Measurements from ENCODE around the gene DHRS2. TPM values are rescaled to one million over a fixed set of nuclear protein-coding genes. Genes with fewer than 3 reads are reported as not detected.
"Not testable (repeated sequence)": the region's sequence is repeated elsewhere in the genome, so short reads cannot be mapped to it uniquely, and the experiment has no call there.

The DHRS2 gene
- 10 to 100 TPM; 10.4 to 11.6 TPM for total RNA-seq

- Mint-ChIP-seq H3K27me3 (no peaks in the 10 kb centered on the region), H3K4me3 (no peak within 1 kb of the TSS), H3K36me3 (no peaks in the 10 kb centered on the region), H3K9me3 (no peaks in the 10 kb centered on the region), H3K4me1 (peaks cover 7% of the 10 kb centered on the region), H3K27ac (no peak within 1 kb of the TSS)
- DNase-seq: no peak
Measured at GRCh38 chr14:23636317-23637211, at the start of gene DHRS2. DHRS2 (plus strand) TSS chr14:23636364; CDS start chr14:23638865, 2,501 bp downstream.

GRCh38 chr14:23588884-23589598 lies 47.1 kb upstream of the DHRS2 start:
- H3K27ac Mint-ChIP-seq: no peak overlapping the region
- H3K4me1 Mint-ChIP-seq: peaks cover 5% of the 10 kb centered on the region
- H3K27me3 Mint-ChIP-seq: peaks cover 14% of the 10 kb centered on the region
- no peaks in the 10 kb centered on the region for H3K9me3 Mint-ChIP-seq
- H3K4me3 Mint-ChIP-seq: no peak overlapping the region
- peak; percentile 82 for DNase-seq
- H3K36me3 Mint-ChIP-seq: no peaks in the 10 kb centered on the region

DNA sequence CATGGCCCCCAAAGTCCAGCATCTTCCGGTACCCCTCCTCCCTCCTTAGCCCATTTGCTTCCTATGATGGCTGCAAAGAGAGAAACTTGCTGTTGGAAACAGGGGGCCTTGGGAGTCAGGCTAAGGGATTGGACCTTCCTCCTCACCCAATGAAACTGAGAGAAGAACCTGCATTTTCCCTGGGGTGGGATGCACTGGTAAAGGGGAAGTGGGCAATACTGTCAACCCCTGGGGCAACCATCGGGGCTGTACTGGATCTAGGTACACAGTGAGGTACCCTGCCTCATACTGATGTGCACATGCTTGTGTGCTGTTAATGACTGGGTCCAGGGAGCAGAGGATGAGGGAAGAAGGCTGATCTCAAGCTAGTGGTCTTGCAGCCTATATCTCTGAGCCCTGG lies 46.6 kb upstream of the DHRS2 start:
- peaks cover 13% of the 10 kb centered on the region for H3K27me3 Mint-ChIP-seq
- no peak for DNase-seq
- no peaks in the 10 kb centered on the region for H3K36me3 Mint-ChIP-seq
- no peaks in the 10 kb centered on the region for H3K9me3 Mint-ChIP-seq
- no peak overlapping the region for H3K27ac Mint-ChIP-seq
- H3K4me1 Mint-ChIP-seq: peaks cover 5% of the 10 kb centered on the region
- H3K4me3 Mint-ChIP-seq: no peak overlapping the region

GRCh38 chr14:23590198-23590597 lies 46.0 kb upstream of the DHRS2 start:
- H3K4me1 Mint-ChIP-seq: peaks cover 5% of the 10 kb centered on the region
- H3K36me3 Mint-ChIP-seq: no peaks in the 10 kb centered on the region
- no peaks in the 10 kb centered on the region for H3K9me3 Mint-ChIP-seq

DNA sequence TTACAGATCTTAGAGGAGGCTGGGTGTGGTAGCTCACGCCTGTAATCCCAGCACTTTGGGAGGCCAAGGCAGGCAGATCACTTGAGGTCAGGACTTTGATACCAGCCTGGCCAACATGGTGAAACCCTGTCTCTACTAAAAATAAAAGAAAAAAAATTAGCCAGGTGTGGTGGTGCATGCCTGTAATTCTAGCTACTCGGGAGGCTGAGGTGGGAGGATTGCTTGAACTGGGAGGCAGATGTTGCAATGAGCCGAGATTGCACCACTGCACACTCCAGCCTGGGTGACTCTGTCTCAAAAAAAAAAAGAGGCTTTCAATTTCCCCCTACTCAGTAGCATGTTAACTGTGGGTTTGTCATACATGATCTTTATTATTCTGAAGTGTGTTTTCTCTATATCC lies 42.0 kb upstream of the DHRS2 start:
- H3K9me3 Mint-ChIP-seq, H3K36me3 Mint-ChIP-seq, DNase-seq, H3K4me1 Mint-ChIP-seq, H3K27me3 Mint-ChIP-seq, H3K27ac Mint-ChIP-seq, H3K4me3 Mint-ChIP-seq: not testable (repeated sequence)

More at GRCh38 chr14:23590198-23590597, 46.0 kb upstream of the DHRS2 start:
- Mint-ChIP-seq H3K27me3 (peaks cover 13% of the 10 kb centered on the region), H3K4me3 (no peak overlapping the region), H3K27ac (no peak overlapping the region)
- no peak for DNase-seq

DNA sequence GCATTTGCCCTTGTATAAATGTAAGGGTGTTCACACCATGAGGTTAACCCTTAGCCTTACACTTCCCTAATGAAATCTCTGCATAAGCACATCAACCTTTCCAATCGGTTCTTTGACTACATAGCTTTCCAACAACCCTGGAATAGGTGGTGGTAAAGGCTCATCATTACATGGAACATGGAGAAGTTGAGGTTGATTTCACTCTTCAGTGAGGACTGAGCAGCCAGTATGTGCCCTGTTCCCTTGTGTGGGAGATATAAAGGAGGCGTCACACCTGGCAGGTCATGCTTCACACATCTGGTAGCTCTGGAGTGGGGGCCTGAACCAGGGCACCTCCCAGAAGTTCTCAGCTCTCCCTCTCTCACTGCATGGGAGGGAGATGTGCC lies 35.8 kb upstream of the DHRS2 start:
- Mint-ChIP-seq H3K4me1 (no peaks in the 10 kb centered on the region), H3K27me3 (no peaks in the 10 kb centered on the region), H3K36me3 (peaks cover 2% of the 10 kb centered on the region), H3K9me3 (peaks cover 2% of the 10 kb centered on the region), H3K4me3 (no peak overlapping the region), H3K27ac (no peak overlapping the region)
- DNase-seq: no peak

DNA sequence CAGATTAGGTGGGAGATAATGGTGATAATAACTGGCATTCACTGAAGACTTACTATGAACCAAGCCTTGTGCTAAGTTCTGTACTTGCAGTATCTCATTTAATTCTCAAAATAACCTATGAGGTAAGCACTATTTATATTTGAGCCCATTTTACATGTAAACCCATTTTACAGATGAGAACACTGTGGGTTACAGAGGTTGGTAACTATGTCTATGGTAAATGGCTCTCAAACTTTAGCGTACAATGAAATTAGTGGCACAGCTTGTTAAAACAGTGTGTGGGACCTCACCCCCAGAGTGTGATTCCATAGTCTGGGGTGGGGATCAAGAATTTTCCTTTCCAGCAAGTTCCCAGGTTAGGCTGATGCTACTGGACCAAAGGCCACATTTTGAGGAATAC lies 35.4 kb upstream of the DHRS2 start:
- H3K9me3 Mint-ChIP-seq: peaks cover 2% of the 10 kb centered on the region
- H3K27me3 Mint-ChIP-seq: no peaks in the 10 kb centered on the region
- no peak for DNase-seq
- H3K4me3 Mint-ChIP-seq: no peak overlapping the region
- H3K4me1 Mint-ChIP-seq: peaks cover 5% of the 10 kb centered on the region
- H3K27ac Mint-ChIP-seq: no peak overlapping the region
- H3K36me3 Mint-ChIP-seq: peaks cover 2% of the 10 kb centered on the region

DNA sequence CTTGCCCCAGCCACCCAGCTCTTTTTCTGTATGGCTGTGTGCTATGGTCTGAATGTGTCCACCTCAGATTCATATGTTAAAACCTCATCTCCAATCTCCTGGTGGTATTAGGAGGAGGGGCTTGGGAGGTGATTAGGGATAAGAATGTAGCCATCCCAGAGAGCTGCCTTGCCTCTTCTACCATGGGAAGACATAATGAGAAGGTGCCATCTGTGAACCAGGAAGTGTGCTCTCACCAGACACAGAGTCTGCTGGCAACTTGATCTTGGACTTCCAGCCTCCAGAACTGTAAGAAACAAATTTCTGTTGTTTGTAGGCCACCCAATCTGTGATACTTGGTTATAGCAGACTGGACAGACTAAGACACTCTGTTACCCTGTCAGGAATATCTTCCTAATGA lies 34.7 kb upstream of the DHRS2 start:
- Mint-ChIP-seq H3K27ac (no peak overlapping the region), H3K9me3 (peaks cover 2% of the 10 kb centered on the region), H3K4me1 (peaks cover 10% of the 10 kb centered on the region), H3K4me3 (no peak overlapping the region), H3K27me3 (no peaks in the 10 kb centered on the region), H3K36me3 (peaks cover 2% of the 10 kb centered on the region)
- DNase-seq: no peak

DNA sequence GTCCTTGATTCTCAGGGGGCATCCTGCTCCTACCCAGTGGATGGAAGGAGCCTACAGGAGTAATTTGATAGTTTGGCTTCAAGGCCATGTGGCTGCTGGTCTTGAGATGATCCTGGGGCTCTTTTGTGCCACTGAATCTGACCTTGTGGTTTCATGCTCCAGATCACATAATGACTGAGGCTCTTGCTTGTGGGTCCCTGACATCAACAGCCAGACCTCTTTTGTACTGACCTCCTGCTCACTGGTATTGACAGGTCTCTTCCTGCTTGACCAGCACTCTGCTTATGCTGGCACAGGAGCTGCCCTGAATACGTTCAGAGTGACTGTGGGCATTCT lies 34.4 kb upstream of the DHRS2 start:
- Mint-ChIP-seq H3K9me3 (peaks cover 2% of the 10 kb centered on the region), H3K4me1 (peaks cover 13% of the 10 kb centered on the region), H3K4me3 (no peak overlapping the region), H3K27ac (no peak overlapping the region), H3K36me3 (peaks cover 2% of the 10 kb centered on the region), H3K27me3 (no peaks in the 10 kb centered on the region)
- no peak for DNase-seq

DNA sequence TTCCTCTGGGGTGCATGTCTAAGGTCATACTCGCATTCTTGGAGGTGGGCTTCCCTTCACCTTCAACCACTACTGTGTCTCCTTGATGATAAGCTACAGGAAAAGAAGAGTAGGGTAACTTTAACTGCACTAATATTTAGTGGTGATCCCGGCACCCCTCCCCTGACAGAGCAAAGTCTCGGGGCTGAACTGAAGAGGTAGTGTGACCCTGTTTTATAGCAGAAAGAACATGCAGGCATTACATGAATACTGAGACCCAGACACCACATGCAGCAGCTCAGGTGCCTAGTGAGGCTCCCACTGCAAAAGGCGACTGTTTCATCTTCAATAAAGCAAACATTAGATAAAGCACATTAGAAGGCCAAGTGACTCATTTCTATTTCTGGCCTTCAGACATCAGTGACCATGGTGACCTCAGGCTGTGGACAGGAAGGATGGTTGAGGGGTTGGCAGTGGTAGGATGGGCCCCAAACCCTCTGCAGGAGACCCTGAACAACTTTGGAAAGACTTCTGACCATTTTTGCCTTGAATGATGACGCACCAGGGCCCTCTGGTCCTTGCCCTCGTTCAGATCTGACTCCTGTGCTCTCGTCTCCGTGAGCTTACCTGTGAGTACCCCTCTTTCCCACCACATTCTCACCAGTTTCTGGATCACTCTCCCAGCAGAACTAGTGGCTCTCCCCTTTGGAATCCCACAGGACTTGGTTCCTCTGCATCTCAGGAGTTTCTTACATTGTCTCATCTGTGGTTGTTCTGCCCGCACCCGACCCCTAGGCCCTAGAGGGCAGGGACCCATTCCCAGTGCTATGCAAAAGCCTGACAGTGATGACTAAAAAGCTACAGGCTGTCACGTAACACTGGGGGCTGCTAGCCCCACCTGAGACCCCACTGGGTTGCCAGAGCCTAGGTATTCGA lies 33.7 kb upstream of the DHRS2 start:
- peaks cover 2% of the 10 kb centered on the region for H3K9me3 Mint-ChIP-seq
- H3K27ac Mint-ChIP-seq: no peak overlapping the region
- no peak overlapping the region for H3K4me3 Mint-ChIP-seq
- H3K27me3 Mint-ChIP-seq: no peaks in the 10 kb centered on the region
- no peak for DNase-seq
- peaks cover 2% of the 10 kb centered on the region for H3K36me3 Mint-ChIP-seq
- H3K4me1 Mint-ChIP-seq: peaks cover 14% of the 10 kb centered on the region

GRCh38 chr14:23603103-23603502 lies 33.1 kb upstream of the DHRS2 start:
- peaks cover 2% of the 10 kb centered on the region for H3K36me3 Mint-ChIP-seq
- no peaks in the 10 kb centered on the region for H3K27me3 Mint-ChIP-seq
- no peak for DNase-seq
- peaks cover 2% of the 10 kb centered on the region for H3K9me3 Mint-ChIP-seq
- no peak overlapping the region for H3K27ac Mint-ChIP-seq
- H3K4me3 Mint-ChIP-seq: no peak overlapping the region
- peaks cover 14% of the 10 kb centered on the region for H3K4me1 Mint-ChIP-seq

DNA sequence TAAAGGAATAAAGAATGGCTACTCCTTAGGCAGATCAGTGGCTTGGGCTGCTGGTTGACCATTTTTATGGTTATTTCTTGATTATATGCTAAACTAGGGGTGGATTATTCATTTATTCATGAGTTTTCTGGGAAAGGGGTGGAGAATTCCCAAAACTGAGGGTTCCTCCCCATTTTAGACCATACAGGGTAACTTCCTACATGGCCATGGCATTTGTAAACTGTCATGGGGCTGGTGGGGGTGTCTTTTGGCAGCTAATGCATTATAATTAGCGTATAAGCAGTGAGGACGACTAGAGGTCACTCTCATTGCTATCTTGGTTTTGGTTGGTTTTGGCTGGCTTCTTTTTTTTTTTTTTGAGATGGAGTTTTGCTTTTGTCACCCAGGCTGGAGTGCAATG lies 32.0 kb upstream of the DHRS2 start:
- no peak for DNase-seq
- H3K4me3 Mint-ChIP-seq: no peak overlapping the region
- H3K27me3 Mint-ChIP-seq: no peaks in the 10 kb centered on the region
- peaks cover 5% of the 10 kb centered on the region for H3K36me3 Mint-ChIP-seq
- H3K4me1 Mint-ChIP-seq: peaks cover 19% of the 10 kb centered on the region
- H3K9me3 Mint-ChIP-seq: peaks cover 5% of the 10 kb centered on the region
- H3K27ac Mint-ChIP-seq: no peak overlapping the region

GRCh38 chr14:23604675-23605170 lies 31.4 kb upstream of the DHRS2 start:
- H3K27me3 Mint-ChIP-seq: no peaks in the 10 kb centered on the region
- peaks cover 25% of the 10 kb centered on the region for H3K4me1 Mint-ChIP-seq
- no peak overlapping the region for H3K27ac Mint-ChIP-seq
- peaks cover 5% of the 10 kb centered on the region for H3K36me3 Mint-ChIP-seq
- H3K9me3 Mint-ChIP-seq: peaks cover 8% of the 10 kb centered on the region
- no peak for DNase-seq
- H3K4me3 Mint-ChIP-seq: no peak overlapping the region

- H3K36me3 Mint-ChIP-seq: peaks cover 7% of the 10 kb centered on the region
- DNase-seq: peak; percentile 14
- H3K9me3 Mint-ChIP-seq: peaks cover 12% of the 10 kb centered on the region
- no peak overlapping the region for H3K4me3 Mint-ChIP-seq
- H3K27me3 Mint-ChIP-seq: no peaks in the 10 kb centered on the region
- H3K4me1 Mint-ChIP-seq: peaks cover 36% of the 10 kb centered on the region
- peak overlapping the region; percentile 72 for H3K27ac Mint-ChIP-seq
Measured at GRCh38 chr14:23605931-23606585, 30.1 kb upstream of the DHRS2 start.
